H1 (cell line): ENCODE measurements around the gene ATE1.

ENCODE experiments used
- CEBPB ChIP-seq: IDR thresholded peaks from 2 replicates; pipeline ENCODE4 v1.6.1; 2012; ENCODE audit warnings: low read depth, low read length
- POLR2AphosphoS5 ChIP-seq: IDR thresholded peaks from 2 replicates; pipeline ENCODE4 v1.6.1; 2011; ENCODE audit warnings: low read depth, low read length

DNA sequence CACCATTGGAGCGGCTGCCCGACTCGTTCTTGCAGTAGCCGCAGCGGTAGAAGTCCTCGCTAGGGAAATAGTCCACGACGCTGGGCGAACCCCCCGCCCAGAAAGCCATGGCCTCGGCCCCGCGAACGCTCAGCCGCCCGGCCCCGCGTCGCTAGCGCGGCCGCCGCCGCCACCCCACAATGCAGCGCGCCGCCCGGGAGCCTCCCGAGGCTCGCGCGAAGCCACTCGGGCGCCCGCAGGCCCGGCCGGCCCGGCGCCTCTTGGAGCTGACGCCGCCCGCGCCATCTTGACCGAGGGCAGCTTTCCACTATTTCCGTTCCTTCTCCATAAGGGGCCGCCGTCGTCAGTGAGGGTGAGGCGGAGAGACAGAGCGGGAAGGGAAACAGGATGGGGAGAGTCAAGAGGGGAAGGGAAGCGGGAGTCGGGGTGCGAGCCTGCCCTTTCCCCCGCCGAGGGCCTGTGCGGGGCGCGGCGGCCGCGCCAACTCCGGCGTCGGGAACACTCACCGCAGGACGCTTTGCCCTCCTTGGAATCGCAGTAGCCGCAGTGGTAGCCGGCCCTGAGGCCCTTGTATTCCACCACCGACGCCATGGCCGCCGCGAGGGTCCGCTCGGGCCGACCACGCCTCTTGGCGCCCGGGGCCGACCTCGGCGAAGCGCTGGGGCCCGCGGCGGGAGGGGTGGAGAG, at the start of gene ATE1:
- TF ChIP-seq CEBPB (no peak), POLR2AphosphoS5 (peak; percentile 97)
